ENCODE measurements around the gene UQCR10.

The UQCR10 gene

DNA sequence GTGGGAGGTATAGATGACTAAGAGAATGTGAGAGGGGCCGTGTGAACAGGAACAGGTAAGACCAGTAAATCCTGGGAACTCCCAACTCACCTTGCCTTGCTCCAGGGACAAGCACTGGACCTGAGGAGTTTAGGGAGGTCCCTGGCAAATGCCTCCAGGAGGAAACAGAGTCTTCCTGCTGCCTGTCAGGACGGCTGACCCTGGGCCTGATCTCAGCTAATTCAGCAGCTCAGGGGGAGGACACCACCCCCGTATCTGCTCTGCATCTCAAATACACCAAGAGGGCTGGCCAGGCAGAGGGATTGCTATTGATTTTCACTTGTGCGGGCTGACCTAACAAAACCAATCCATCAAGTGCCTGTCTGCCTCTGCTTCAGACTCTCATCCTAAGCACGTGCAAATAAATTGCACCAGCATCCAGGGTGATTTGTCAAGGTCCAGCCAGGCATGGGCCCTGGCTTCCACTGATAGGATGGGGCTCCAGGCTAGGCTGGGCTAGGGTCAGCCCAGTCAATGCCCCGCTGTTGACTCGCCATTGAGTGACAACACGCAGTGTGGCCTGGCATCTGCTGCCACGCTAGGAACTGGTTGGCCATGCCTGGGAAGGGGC lies 20.3 kb downstream of the UQCR10 start:
- peaks cover 12 to 57% of the 10 kb centered on the region in 2 experiments for H3K36me3 ChIP-seq (ENCODE audit: control insufficient read depth in 2 of 2, insufficient read depth in 1 of 2, low read length in 2 of 2)
- H3K9me3 ChIP-seq (ENCODE audit: control insufficient read depth, insufficient read depth, low read depth, low read length): no peaks in the 10 kb centered on the region
- H3K4me1 ChIP-seq (ENCODE audit: control insufficient read depth, insufficient read depth, low read length): no peaks in the 10 kb centered on the region
- H3K4me3 ChIP-seq (ENCODE audit: low read depth, low read length): no peak overlapping the region
- no peak for TF ChIP-seq ZBTB21 (tag by site-specific recombination; IDR thresholded peaks at IDR 0.05)
- no peak for TF ChIP-seq SP7 (tag by site-specific recombination; IDR thresholded peaks at IDR 0.05)
- TF ChIP-seq, protein P1, sequence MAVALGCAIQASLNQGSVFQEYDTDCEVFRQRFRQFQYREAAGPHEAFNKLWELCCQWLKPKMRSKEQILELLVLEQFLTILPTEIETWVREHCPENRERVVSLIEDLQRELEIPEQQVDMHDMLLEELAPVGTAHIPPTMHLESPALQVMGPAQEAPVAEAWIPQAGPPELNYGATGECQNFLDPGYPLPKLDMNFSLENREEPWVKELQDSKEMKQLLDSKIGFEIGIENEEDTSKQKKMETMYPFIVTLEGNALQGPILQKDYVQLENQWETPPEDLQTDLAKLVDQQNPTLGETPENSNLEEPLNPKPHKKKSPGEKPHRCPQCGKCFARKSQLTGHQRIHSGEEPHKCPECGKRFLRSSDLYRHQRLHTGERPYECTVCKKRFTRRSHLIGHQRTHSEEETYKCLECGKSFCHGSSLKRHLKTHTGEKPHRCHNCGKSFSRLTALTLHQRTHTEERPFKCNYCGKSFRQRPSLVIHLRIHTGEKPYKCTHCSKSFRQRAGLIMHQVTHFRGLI (tag by site-specific recombination; IDR thresholded peaks at IDR 0.05): peak; percentile 73; the same call in 1 of the 2 replicates
- 0 out of 2 replicates have a peak, but pooled peaks have one; percentile 8 for TF ChIP-seq EGR2 (tag by site-specific recombination; IDR thresholded peaks at IDR 0.05; ENCODE audit: low read depth)
- TF ChIP-seq KLF10 (tag by site-specific recombination; IDR thresholded peaks at IDR 0.05): no peak
- no peak for TF ChIP-seq ZNF677 (tag by site-specific recombination; IDR thresholded peaks at IDR 0.05)
- H3K27ac ChIP-seq (ENCODE audit: extremely low read depth, low read depth, low read length): no peak overlapping the region
- ChIA-PET CTCF (interaction anchor here (0.7 kb wide), 1 partner anchor 77 kb away, joined by 3 read pairs; no protein-coding TSS in a partner anchor), POLR2A (no interaction called here)

DNA sequence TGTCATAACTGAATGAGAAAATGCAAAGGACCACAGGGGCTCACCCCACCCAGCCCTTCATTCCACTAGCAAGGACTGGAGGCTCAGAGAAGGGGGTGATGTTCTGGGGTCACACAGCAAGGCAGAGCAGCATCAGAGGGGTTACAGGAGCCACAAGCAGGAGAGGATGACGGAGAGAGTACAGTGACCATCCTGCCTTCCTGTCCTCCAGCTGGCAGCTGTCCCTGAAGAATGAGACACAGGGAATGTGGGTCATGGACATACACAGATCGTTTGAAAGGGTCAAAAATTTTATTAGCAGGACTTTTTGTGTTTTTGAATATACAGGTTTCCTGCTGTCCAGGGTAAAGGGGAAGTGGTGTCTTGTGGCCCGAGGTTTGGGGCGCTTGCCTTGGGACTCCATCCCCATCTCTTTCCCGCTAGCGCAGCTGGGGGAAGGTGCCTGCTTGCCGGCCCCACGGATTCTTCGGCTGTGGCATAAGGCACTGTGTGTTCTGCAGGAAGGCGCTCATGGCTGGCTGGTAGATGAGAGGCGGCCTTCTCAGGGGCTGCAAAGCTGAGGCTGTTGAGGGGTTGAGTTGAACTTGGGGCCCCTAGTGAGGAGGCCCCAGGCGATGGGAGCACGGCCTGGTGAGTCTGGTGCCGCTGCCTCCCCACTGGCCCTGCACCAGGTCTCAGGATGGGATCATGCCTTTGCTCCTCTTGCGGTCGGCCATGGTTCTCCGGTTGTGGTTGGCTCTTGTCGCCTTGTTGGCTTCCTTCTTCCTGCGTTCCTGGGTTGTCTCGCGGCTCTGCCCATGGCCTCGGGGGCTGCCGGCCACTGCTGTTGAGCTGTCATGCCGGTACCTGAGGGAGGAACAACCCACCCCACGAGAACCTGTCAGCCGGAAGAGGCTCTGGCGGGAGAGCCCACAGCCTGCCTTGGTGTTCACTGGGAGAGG lies 21.4 kb downstream of the UQCR10 start:
- POLR2A ChIA-PET: no interaction called here
- H3K9me3 ChIP-seq (ENCODE audit: control insufficient read depth, insufficient read depth, low read depth, low read length): no peaks in the 10 kb centered on the region
- H3K27ac ChIP-seq (ENCODE audit: extremely low read depth, low read depth, low read length): no peak overlapping the region
- H3K4me1 ChIP-seq (ENCODE audit: control insufficient read depth, insufficient read depth, low read length): no peaks in the 10 kb centered on the region
- H3K4me3 ChIP-seq (ENCODE audit: low read depth, low read length): no peak overlapping the region
- TF ChIP-seq ZNF221 (tag by site-specific recombination; IDR thresholded peaks at IDR 0.05; ENCODE audit: borderline replicate concordance) (no peak), YY2 (tag by site-specific recombination; IDR thresholded peaks at IDR 0.05) (no peak), TCF7L2 (IDR thresholded peaks at IDR 0.05; ENCODE audit: borderline replicate concordance, low read depth, low read length) (no peak), TRIM28 (IDR thresholded peaks at IDR 0.05; ENCODE audit: borderline replicate concordance, low read length) (no peak), ZNF19 (tag by site-specific recombination; IDR thresholded peaks at IDR 0.05; ENCODE audit: low read depth) (no peak), MYNN (tag by site-specific recombination; IDR thresholded peaks at IDR 0.05; ENCODE audit: borderline replicate concordance) (no peak), IKZF3 (tag by site-specific recombination; IDR thresholded peaks at IDR 0.05) (no peak), ZNF211 (tag by site-specific recombination; IDR thresholded peaks at IDR 0.05; ENCODE audit: low read depth) (no peak), ZNF175 (tag by site-specific recombination; IDR thresholded peaks at IDR 0.05) (no peak), ZNF341 (tag by site-specific recombination; IDR thresholded peaks at IDR 0.05; ENCODE audit: low read depth) (no peak), ZNF664 (tag by site-specific recombination; IDR thresholded peaks at IDR 0.05) (no peak), ZNF174 (tag by site-specific recombination; IDR thresholded peaks at IDR 0.05) (no peak), ZNF10 (tag by site-specific recombination; IDR thresholded peaks at IDR 0.05) (no peak), ZNF223 (tag by site-specific recombination; IDR thresholded peaks at IDR 0.05) (no peak), ZNF350 (tag by site-specific recombination; IDR thresholded peaks at IDR 0.05) (no peak)
- TF ChIP-seq, protein P2, sequence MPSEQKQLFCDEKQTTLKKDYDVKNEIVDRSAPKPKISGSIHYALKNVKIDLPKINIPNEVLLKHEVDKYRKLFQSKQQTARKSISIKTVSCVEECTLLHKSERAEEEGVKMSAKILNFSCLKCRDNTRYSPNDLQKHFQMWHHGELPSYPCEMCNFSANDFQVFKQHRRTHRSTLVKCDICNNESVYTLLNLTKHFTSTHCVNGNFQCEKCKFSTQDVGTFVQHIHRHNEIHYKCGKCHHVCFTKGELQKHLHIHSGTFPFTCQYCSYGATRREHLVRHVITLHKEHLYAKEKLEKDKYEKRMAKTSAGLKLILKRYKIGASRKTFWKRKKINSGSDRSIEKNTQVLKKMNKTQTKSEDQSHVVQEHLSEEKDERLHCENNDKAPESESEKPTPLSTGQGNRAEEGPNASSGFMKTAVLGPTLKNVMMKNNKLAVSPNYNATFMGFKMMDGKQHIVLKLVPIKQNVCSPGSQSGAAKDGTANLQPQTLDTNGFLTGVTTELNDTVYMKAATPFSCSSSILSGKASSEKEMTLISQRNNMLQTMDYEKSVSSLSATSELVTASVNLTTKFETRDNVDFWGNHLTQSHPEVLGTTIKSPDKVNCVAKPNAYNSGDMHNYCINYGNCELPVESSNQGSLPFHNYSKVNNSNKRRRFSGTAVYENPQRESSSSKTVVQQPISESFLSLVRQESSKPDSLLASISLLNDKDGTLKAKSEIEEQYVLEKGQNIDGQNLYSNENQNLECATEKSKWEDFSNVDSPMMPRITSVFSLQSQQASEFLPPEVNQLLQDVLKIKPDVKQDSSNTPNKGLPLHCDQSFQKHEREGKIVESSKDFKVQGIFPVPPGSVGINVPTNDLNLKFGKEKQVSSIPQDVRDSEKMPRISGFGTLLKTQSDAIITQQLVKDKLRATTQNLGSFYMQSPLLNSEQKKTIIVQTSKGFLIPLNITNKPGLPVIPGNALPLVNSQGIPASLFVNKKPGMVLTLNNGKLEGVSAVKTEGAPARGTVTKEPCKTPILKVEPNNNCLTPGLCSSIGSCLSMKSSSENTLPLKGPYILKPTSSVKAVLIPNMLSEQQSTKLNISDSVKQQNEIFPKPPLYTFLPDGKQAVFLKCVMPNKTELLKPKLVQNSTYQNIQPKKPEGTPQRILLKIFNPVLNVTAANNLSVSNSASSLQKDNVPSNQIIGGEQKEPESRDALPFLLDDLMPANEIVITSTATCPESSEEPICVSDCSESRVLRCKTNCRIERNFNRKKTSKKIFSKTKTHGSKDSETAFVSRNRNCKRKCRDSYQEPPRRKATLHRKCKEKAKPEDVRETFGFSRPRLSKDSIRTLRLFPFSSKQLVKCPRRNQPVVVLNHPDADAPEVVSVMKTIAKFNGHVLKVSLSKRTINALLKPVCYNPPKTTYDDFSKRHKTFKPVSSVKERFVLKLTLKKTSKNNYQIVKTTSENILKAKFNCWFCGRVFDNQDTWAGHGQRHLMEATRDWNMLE (tag by site-specific recombination; conservative IDR thresholded peaks at IDR 0.05; ENCODE audit: low read depth): no peak
- TF ChIP-seq, protein P3, sequence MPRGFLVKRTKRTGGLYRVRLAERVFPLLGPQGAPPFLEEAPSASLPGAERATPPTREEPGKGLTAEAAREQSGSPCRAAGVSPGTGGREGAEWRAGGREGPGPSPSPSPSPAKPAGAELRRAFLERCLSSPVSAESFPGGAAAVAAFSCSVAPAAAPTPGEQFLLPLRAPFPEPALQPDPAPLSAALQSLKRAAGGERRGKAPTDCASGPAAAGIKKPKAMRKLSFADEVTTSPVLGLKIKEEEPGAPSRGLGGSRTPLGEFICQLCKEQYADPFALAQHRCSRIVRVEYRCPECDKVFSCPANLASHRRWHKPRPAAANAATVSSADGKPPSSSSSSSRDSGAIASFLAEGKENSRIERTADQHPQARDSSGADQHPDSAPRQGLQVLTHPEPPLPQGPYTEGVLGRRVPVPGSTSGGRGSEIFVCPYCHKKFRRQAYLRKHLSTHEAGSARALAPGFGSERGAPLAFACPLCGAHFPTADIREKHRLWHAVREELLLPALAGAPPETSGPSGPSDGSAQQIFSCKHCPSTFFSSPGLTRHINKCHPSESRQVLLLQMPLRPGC (tag by site-specific recombination; IDR thresholded peaks at IDR 0.05): no peak
- CTCF ChIA-PET: interaction anchor here (0.5 to 0.8 kb wide), 5 partner anchors 16 to 129 kb away, joined by 3 to 4 read pairs (median 3); no protein-coding TSS in a partner anchor
- H3K36me3 ChIP-seq (ENCODE audit: control insufficient read depth in 2 of 2, insufficient read depth in 1 of 2, low read length in 2 of 2): peaks cover 18 to 68% of the 10 kb centered on the region in 2 experiments

All from HEK293 (cell line).